ENCODE data around the gene GGT5.
"Not testable (repeated sequence)": the region's sequence is repeated elsewhere in the genome, so short reads cannot be mapped to it uniquely, and the experiment has no call there.

DNA sequence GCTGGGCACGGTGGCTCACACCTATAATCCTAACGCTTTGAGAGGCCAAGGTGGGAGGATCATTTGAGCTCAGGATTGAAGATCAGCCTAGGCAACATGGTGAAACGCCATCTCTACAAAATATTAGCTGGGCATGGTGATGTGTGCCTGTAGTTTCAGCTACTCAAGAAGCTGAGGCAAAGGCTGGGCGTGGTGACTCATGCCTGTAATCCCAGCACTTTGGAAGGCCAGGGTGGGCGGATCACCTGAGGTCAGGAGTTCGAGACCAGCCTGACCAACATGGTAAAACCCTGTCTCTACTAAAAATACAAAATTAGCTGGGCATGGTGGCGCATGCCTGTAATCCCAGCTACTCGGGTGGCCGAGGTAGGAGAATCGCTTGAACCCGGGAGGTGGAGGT is 34.5 kb downstream of the GGT5 start:
- TF ChIP-seq, protein P1, sequence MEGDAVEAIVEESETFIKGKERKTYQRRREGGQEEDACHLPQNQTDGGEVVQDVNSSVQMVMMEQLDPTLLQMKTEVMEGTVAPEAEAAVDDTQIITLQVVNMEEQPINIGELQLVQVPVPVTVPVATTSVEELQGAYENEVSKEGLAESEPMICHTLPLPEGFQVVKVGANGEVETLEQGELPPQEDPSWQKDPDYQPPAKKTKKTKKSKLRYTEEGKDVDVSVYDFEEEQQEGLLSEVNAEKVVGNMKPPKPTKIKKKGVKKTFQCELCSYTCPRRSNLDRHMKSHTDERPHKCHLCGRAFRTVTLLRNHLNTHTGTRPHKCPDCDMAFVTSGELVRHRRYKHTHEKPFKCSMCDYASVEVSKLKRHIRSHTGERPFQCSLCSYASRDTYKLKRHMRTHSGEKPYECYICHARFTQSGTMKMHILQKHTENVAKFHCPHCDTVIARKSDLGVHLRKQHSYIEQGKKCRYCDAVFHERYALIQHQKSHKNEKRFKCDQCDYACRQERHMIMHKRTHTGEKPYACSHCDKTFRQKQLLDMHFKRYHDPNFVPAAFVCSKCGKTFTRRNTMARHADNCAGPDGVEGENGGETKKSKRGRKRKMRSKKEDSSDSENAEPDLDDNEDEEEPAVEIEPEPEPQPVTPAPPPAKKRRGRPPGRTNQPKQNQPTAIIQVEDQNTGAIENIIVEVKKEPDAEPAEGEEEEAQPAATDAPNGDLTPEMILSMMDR (IDR thresholded peaks at IDR 0.05): not testable (repeated sequence)
- not testable (repeated sequence) for TF ChIP-seq POLR2A, EP300 (IDR thresholded peaks at IDR 0.05)
